T-helper 2 cell treated with Interferon-gamma antibody and Interleukin-4, amounts not matched to agents 5 μg/mL and 100 μg/mL, for 36 hours (primary cell): Measurements from ENCODE around the gene SLX4IP.
A peak's percentile ranks its signal among the peaks of the same experiment; 100 is the strongest.

Experiments
- DNase-seq: peaks from one replicate; pipeline ENCODE4 v3.0.0; 2021; ENCODE audit warnings: low spot score
- H3K27ac Mint-ChIP-seq: one replicate; pipeline ENCODE4 v1.8.0; 2021; ENCODE audit warnings: mild to moderate bottlenecking, mixed read lengths
- H3K27me3 Mint-ChIP-seq: one replicate; pipeline ENCODE4 v1.8.0; 2021; ENCODE audit warnings: low read depth, mixed read lengths
- H3K36me3 Mint-ChIP-seq: one replicate; pipeline ENCODE4 v1.8.0; 2021; ENCODE audit warnings: low read depth, mixed read lengths
- H3K4me1 Mint-ChIP-seq: one replicate; pipeline ENCODE4 v1.8.0; 2021; ENCODE audit warnings: low read depth, mixed read lengths
- H3K4me3 Mint-ChIP-seq: one replicate; pipeline ENCODE4 v1.8.0; 2022; ENCODE audit warnings: mild to moderate bottlenecking, moderate library complexity, mixed read lengths
- H3K9me3 Mint-ChIP-seq: one replicate; pipeline ENCODE4 v1.8.0; 2021; ENCODE audit warnings: mixed read lengths

The SLX4IP gene

DNA sequence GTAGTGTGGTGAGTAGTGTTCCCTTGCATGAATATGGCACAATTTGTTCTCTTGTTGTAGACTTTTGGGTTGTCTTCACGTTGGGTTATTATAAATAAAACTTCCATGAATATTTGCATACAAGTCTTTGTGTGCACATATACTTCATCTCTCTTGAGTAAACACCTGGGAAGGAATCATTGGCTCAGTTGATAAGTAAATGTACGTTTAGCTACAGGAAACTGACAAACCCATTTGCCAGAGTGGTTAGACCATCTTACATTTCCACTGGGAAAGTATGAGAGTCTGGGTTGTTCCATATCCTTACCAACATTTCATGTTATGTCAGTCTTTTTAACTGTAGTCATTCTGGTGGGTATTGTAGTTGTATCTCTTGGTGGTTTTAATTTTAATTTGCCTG is 119.2 kb downstream of the SLX4IP start:
- Mint-ChIP-seq H3K4me3 (no peak overlapping the region), H3K27me3 (no peaks in the 10 kb centered on the region), H3K36me3 (no peaks in the 10 kb centered on the region), H3K9me3 (no peaks in the 10 kb centered on the region), H3K4me1 (peaks cover 40% of the 10 kb centered on the region), H3K27ac (no peak overlapping the region)
- no peak for DNase-seq

DNA sequence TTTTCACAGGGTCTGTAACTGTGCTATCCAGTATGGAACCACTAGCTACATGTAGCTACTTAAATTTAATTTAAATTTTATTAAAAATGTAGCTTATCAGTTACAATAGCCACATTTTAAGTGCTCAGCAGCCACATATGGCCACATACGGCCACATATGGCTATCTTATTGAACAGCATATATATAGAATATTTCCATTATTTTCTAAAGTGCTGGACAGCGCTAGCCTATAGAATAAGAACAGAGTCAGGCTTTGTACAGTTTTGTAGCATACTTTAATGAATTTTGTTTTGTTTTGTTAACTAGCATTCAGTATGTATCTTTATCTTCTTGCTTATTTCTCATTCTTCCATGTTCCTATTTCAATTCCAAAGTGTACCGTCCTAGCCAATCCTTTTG is 120.3 kb downstream of the SLX4IP start:
- Mint-ChIP-seq H3K9me3 (no peaks in the 10 kb centered on the region), H3K4me3 (no peak overlapping the region), H3K4me1 (peaks cover 36% of the 10 kb centered on the region), H3K36me3 (peaks cover 3% of the 10 kb centered on the region), H3K27me3 (no peaks in the 10 kb centered on the region), H3K27ac (no peak overlapping the region)
- DNase-seq, result no peak

DNA sequence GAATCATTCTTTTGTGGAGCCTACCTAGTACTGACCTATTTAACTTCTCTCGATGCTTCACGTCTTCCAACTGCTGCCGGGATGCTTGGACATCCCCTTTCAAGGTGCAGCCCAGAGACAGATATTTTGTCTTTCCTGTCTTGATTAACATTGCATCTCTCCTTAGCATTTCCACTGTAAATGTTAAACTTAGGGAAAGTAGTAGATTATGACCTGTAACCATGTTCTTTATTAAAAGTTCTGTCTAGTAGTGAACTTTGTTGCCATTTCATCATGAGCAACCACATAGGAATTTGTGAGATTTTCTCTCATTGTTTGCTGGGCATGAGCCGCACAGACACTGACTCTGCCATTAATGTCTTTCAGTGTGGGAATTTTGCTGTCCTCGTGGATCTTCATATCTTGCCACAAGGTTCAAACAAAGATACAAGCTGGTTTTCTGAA is 120.8 kb downstream of the SLX4IP start:
- Mint-ChIP-seq H3K27me3 (no peaks in the 10 kb centered on the region), H3K4me1 (peaks cover 31% of the 10 kb centered on the region), H3K27ac (no peak overlapping the region), H3K36me3 (peaks cover 3% of the 10 kb centered on the region), H3K4me3 (no peak overlapping the region), H3K9me3 (no peaks in the 10 kb centered on the region)
- DNase-seq, result no peak

DNA sequence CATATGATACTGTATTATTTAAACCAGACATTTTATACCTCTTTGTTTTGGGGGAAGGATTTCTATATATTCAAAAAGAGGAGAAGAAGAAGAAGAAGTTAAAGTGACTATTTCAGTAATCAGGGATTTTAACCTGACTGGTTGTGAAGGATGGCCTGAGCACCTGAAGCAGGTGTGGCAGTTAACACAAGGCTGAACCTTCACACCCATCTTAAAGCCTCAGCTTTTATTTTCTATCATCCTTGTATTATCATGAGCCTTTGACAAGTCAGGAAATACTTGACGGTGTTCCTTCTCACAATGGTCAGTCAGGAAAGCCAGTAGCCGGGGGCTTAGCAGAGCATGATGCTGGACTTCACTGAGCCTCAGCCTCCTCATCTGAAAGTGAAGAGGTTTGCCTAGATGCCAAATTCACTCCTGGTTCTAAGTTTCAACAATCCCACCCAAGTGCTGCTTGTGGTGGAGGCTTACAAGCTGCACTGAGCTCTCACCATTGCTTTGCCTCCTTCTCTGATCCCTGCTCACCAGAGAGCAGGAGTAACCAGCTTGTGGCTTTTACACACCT is 121.5 kb downstream of the SLX4IP start:
- Mint-ChIP-seq H3K27me3 (no peaks in the 10 kb centered on the region), H3K9me3 (no peaks in the 10 kb centered on the region), H3K27ac (no peak overlapping the region), H3K4me1 (peaks cover 25% of the 10 kb centered on the region), H3K36me3 (peaks cover 6% of the 10 kb centered on the region), H3K4me3 (no peak overlapping the region)
- no peak for DNase-seq

DNA sequence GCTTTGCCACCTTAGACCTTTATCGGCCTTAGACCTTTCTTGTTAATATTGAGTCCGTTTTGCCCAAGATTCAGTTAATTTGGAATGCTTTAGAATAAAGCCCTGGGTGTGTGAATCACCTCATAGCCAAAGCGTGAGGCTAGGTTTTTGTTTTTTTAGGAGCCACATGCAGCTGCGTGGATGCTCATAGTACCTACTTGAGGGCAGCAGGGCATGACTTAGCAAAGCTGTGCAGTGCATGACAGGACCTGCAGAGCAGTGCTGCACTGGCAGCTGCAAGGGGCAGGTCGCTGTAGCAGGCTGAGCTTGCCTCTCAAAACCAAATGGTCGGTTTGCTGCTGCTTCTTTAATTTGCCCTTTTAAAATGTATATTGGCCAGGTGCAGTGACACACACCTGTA is 122.6 kb downstream of the SLX4IP start:
- no peak overlapping the region for H3K27ac Mint-ChIP-seq
- H3K4me1 Mint-ChIP-seq, result peaks cover 20% of the 10 kb centered on the region
- H3K9me3 Mint-ChIP-seq, result no peaks in the 10 kb centered on the region
- DNase-seq, result no peak
- no peaks in the 10 kb centered on the region for H3K27me3 Mint-ChIP-seq
- H3K4me3 Mint-ChIP-seq, result no peak overlapping the region
- peaks cover 14% of the 10 kb centered on the region for H3K36me3 Mint-ChIP-seq

DNA sequence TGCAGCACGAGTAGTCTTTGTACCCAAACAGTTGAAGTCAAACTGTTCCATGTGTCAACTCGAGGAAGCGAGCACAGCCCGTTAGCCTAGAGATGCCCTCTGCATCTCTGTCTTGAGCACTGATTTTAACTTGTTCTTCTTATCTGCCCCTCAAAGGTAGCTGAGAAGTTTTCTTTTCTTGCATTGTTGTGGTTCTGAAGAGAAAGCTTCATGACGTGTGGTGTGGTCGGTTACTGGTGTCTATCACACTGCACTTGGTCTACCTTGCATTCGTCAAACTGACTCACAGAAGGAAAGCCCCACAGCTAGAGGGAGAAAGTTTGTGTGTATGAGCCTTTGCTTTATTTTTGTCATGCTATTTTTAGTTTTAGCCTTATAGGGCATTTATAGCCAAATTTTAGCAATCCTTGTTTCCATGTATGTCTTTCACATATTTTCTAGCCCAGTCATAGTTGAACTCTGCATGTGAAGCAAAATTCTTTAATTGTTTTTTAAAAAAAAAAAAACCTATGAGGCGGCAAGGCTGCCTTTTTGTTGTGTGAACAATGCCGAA is 123.6 kb downstream of the SLX4IP start:
- H3K4me1 Mint-ChIP-seq, result peaks cover 30% of the 10 kb centered on the region
- H3K27me3 Mint-ChIP-seq, result no peaks in the 10 kb centered on the region
- peak overlapping the region; percentile 14 for H3K27ac Mint-ChIP-seq
- H3K9me3 Mint-ChIP-seq, result no peaks in the 10 kb centered on the region
- DNase-seq, result peak; percentile 78
- peak overlapping the region; percentile 4 for H3K4me3 Mint-ChIP-seq
- peaks cover 25% of the 10 kb centered on the region for H3K36me3 Mint-ChIP-seq

DNA sequence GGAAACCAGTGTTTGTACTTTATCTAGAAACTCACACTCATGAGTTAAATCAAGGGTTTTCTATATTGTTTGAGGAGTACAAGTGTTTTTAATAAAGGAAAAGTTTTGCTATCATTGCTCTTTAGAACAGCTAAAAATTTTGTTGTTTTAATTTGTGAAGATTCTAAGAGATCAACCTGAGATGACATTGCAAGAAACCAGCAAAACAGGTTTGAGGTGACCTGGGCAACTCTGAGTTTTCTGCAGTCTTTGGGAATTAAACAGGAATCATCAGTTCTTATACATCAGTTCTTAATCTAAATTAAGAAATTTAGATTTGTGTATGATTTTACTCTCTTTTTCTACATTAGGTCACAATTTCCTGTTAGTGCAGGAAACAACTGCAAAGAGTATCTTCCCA is 124.2 kb downstream of the SLX4IP start:
- Mint-ChIP-seq H3K36me3 (peaks cover 29% of the 10 kb centered on the region), H3K27me3 (no peaks in the 10 kb centered on the region), H3K4me3 (no peak overlapping the region), H3K27ac (no peak overlapping the region), H3K9me3 (no peaks in the 10 kb centered on the region), H3K4me1 (peaks cover 33% of the 10 kb centered on the region)
- DNase-seq, result no peak

DNA sequence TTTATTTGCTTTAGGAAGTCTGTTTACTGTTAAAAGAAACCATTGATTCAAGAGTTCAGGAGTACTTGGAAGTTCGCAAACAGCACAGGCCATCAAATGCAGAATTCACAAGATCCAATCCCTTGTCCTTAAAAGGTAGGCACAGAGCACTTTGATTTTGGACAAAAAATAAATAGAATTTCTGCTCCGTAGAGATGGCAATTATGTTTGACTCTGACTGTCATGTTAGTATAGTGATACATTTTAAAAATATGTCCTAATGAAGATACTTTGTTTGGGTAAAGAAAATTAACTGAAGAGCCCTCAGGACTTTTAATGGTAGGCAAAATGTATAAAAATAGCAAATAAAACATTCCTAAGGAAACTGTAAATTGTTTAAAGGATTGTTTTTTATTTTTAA is 125.6 kb downstream of the SLX4IP start:
- H3K9me3 Mint-ChIP-seq, result no peaks in the 10 kb centered on the region
- H3K27me3 Mint-ChIP-seq, result no peaks in the 10 kb centered on the region
- peaks cover 41% of the 10 kb centered on the region for H3K4me1 Mint-ChIP-seq
- no peak overlapping the region for H3K4me3 Mint-ChIP-seq
- no peak for DNase-seq
- peaks cover 30% of the 10 kb centered on the region for H3K36me3 Mint-ChIP-seq
- H3K27ac Mint-ChIP-seq, result no peak overlapping the region

DNA sequence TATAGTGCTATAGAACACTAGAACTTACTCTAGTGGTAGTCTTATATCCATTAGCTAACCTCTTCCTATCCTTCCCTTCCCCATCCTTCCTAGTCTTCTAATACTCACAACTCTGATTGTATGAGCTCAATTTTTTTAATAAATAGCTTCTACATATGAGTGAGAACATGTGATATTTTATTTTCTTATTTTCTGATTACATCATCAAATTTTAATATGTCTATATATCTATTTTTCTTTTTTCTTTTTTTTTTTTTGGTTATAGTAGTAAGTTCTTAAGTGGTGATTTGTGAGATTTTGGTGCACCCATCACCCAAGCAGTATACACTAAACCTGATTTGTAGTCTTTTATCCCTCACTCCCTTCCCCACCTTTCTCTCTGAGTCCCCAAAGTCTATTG is 126.2 kb downstream of the SLX4IP start:
- H3K4me1 Mint-ChIP-seq, result peaks cover 44% of the 10 kb centered on the region

DNA sequence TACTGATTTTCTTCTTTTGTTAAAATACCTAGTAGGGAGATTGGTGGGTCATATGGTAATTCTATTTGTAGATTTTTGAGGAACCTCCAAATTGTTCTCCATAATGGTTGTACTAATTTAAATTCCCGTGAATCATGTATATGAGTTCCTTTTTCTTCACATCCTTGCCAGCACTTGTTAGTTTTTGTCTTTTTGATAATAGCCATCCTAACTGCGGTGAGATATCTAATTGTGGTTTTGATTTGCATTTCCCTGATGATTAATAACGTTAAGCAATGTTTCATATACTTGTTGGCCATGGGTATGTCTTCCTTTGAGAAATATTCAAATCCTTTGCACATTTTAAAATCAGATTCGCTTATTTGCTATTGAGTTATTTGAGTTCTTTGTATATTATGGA is 127.8 kb downstream of the SLX4IP start:
- peaks cover 51% of the 10 kb centered on the region for H3K4me1 Mint-ChIP-seq
- DNase-seq, result no peak
- no peak overlapping the region for H3K4me3 Mint-ChIP-seq
- H3K9me3 Mint-ChIP-seq, result no peaks in the 10 kb centered on the region
- no peaks in the 10 kb centered on the region for H3K27me3 Mint-ChIP-seq
- no peak overlapping the region for H3K27ac Mint-ChIP-seq
- peaks cover 43% of the 10 kb centered on the region for H3K36me3 Mint-ChIP-seq

More for the DNA sequence above, 126.2 kb downstream of the SLX4IP start:
- Mint-ChIP-seq H3K27me3 (no peaks in the 10 kb centered on the region), H3K36me3 (peaks cover 35% of the 10 kb centered on the region), H3K9me3 (no peaks in the 10 kb centered on the region), H3K4me3 (no peak overlapping the region), H3K27ac (no peak overlapping the region)
- no peak for DNase-seq

DNA sequence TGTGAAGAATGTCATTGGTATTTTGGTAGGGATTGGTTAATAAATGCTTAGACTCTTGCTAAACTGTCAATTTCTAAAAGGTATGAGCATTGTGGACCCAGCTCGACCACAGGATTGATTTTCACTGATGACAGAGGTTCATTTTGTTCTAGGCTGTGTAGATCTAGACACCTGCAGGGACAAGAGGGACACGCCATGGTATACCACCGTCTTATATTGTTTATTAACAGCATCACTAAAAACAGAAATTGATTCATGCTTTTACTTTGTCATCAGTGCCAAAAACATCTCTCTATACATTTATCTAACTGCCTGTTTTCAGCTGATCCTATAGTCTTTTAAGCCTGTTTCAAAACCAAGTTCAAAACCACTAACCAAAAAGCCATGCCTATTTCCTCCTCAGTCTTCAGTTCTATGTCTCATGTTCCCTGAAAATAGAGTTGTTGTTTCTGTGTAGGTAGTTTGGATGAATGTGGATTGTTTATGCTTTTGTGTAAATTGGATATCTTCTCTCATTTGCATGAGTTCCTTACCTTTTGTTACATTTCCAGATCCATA is 128.9 kb downstream of the SLX4IP start:
- H3K27me3 Mint-ChIP-seq, result no peaks in the 10 kb centered on the region
- H3K27ac Mint-ChIP-seq, result peak overlapping the region; percentile 8
- H3K4me1 Mint-ChIP-seq, result peaks cover 48% of the 10 kb centered on the region
- H3K4me3 Mint-ChIP-seq, result peak overlapping the region; percentile 43
- no peak for DNase-seq
- H3K9me3 Mint-ChIP-seq, result no peaks in the 10 kb centered on the region
- H3K36me3 Mint-ChIP-seq, result peaks cover 43% of the 10 kb centered on the region

DNA sequence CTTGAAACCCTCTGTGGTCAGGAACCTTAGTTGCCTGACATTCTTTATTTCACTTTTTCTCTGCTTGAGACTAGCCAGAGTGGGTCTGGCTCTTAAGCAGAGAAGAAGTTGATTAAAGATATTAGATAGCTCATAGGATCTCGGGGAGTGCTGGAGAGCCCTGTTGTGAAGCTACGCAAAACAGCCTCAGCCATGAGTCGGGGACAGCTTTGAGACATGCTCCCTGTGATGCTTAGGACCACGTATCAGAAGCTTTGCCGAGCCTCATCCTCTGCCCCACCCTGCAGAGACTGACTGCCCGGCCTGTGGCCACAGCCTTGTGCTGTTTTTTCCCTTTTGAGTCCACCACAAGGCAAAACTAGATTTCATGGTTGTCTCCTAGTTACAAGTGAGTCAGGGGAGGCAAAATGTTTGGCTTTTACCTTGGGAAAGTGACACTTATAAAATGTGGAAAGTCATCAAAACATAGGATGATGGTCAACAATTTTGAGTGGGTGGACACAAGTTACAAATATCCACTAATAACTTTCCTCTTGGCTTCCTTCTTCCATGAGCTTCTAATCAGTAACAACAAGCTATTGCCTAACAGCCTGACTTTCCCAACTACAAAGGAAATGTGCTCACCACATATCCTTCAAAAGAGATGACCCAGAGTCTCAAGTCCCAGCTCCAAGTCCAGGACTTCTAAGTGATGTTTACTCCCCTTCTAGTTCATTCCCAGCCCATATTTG is 130.3 kb downstream of the SLX4IP start:
- no peaks in the 10 kb centered on the region for H3K27me3 Mint-ChIP-seq
- H3K36me3 Mint-ChIP-seq, result peaks cover 40% of the 10 kb centered on the region
- H3K4me1 Mint-ChIP-seq, result peaks cover 41% of the 10 kb centered on the region
- no peaks in the 10 kb centered on the region for H3K9me3 Mint-ChIP-seq
- no peak for DNase-seq
- no peak overlapping the region for H3K4me3 Mint-ChIP-seq
- no peak overlapping the region for H3K27ac Mint-ChIP-seq

DNA sequence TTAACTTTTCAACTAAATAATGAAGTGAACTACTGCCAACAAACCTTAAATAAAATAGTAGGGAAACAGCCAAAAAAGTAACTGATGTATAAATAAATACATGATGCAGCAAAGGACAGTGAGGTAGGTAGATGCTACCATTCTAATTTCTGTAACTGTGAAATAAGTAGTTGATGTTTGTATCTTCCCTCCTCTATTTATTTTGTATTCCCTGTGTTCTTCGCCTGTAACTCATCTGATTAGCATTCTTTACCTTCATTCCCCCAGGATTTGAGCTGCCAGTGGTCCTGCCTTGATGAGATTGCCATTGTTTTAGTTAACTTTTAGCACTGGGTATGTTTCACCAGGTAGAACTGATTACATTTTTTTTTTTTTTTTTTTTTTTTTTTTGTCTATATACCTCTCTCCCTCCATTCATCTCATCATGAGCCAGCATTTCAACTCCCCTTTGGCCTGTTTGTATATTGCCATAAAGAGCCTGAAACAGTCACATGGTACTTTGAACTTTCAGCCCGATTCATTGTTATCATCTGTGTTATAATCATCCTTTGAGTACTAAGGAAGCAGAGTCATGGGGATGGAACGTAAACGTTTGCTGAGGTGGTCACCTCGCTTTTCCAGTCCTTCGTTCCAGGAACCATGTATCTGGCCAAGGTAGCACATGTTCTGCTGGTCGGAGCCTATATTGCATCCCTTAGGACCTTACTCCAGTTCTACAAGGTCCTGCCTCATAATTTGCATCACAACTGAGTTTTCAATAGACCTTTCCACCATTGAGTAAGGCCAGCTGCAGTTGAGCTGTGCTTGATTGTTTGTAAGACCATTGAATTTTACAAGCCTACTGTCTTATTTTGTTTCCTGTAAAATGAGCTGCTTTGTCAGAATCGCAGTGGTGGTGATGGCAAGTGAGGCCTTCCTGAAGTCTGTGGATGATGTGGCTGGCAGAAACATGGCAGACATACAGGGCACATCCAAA is 131.1 kb downstream of the SLX4IP start:
- Mint-ChIP-seq H3K27me3 (no peaks in the 10 kb centered on the region), H3K4me1 (peaks cover 42% of the 10 kb centered on the region), H3K36me3 (peaks cover 39% of the 10 kb centered on the region), H3K27ac (no peak overlapping the region), H3K9me3 (no peaks in the 10 kb centered on the region), H3K4me3 (no peak overlapping the region)
- DNase-seq, result no peak
